HG03558 (cell line): ENCODE results near the gene STIL.

ENCODE experiments used
- ATAC-seq: cut with Tn5 transposase; IDR thresholded peaks from one replicate; pipeline ENCODE4 v1.9.1; 2021; ENCODE audit warnings: moderate number of reproducible peaks; ENCODE audit not compliant: unreplicated experiment; ENCODE audit errors: extremely low read depth

Gene STIL

GRCh38 chr1:47224676-47225399 lies 89.1 kb downstream of the STIL start:
- no peak for ATAC-seq

- no peak for ATAC-seq
Observed at GRCh38 chr1:47223921-47224675, 89.8 kb downstream of the STIL start.

DNA sequence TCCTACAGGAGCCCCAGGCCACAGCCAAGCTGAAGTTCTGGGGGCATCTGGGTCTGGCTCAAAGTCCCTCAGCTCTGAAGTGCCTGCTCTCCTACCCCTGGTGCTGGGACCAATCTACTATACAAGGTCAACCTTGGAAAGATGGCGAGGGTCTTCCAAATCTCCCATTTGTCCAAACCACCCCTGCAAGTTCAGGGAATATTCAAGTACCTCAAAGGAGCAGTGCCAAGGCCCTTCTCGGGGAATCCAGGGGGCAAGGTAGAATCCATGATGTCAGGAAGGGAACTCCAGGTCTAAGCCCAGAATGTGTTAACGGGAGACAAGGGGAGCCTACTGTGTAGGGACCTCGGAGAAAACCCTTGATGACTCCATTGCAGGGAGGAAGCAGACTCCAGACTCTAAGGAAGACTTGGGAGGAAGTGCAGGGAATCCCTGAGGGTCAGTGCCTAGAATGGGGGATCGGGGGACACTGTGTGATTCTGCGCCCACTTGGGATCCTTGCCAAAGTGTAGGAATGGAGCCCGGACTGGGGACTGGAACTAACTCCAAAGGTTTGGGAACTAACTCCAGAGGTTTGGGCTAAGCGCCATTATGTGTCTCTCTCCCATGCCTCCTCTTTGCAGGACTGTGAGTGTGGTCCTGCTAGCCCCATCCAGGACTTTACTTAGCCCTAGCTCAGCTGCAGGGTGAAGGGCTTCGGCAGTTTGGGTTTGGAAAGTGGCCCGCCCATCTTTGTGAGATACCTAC lies 90.6 kb downstream of the STIL start:
- ATAC-seq: no peak

GRCh38 chr1:47222476-47222875 lies 91.5 kb downstream of the STIL start:
- no peak for ATAC-seq

- no peak for ATAC-seq
Observed at GRCh38 chr1:47219590-47220220, 94.2 kb downstream of the STIL start.

DNA sequence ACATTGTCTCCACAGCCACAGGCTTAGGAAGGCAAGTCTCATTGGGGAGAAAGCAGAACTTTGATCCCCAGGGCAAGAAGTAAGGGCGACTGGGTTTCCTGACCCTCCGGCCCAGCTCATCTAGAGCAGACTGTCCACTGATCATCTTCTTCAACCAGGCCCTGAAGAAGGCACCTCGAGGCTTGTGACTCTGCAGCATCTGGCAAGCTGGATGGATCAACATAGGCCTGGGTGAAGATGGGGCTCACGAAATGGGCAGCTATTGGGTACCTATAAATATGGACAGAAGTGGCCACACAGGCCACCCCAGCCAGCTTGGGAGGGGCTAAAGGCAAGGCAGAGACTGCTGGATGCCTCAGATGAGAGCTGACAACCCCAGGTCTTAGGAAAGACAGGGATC lies 94.9 kb downstream of the STIL start:
- no peak for ATAC-seq

DNA sequence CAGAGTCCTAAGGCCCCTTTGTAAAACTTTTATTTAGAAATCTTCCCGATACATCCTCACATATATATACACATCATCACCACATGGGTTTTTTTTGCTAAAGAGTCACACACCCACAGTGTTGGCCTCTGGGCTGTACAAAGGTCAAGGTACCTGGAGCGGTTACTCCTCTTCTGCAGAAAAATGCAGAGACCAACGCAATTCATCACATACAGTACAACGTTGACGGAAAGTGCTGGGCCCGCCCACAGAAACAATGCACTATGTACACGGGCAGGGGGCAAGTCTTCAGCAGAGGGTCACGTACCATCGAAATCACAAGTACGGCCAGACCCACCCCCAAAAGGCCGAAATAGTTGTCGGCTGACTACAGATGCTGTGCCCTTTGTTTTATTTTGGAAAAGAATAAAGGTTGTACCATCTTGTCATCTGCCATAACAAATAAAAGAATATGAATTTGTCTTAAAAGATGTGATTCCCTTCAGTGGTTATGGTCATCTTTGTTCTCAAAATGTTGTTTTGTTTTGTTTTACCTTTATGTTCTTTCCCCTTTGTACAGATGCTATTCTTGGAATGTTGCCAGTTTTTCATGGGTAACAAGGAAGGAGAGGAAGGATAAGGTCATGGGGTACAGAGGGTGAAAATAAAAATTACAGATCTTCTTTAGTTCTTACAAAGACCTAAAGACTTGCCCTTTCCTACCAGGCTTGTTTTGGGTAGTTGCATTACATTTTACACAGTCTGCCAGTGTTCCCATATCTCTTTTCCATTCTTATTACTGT lies 97.5 kb downstream of the STIL start:
- ATAC-seq: no peak

GRCh38 chr1:47215713-47216112 lies 98.2 kb downstream of the STIL start:
- ATAC-seq: no peak

DNA sequence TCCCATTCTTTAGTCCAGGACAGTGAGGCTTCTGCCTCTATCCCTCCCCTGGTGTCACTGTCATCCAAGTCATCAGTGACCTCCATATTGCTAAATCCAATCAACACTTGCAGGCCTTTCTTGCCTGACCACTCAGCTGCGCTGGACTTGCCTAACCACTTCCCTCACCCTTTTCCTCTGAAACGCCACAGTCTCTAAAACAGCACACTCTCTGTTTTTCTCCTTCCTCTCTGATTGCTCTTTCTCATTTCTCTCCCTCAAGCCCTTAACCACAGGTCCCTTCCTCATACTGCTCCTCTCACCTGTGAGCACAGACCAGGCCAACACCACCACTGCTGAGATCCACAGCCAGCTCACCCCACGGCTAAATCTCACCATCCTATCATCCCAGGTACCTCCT lies 99.4 kb downstream of the STIL start:
- ATAC-seq: no peak

DNA sequence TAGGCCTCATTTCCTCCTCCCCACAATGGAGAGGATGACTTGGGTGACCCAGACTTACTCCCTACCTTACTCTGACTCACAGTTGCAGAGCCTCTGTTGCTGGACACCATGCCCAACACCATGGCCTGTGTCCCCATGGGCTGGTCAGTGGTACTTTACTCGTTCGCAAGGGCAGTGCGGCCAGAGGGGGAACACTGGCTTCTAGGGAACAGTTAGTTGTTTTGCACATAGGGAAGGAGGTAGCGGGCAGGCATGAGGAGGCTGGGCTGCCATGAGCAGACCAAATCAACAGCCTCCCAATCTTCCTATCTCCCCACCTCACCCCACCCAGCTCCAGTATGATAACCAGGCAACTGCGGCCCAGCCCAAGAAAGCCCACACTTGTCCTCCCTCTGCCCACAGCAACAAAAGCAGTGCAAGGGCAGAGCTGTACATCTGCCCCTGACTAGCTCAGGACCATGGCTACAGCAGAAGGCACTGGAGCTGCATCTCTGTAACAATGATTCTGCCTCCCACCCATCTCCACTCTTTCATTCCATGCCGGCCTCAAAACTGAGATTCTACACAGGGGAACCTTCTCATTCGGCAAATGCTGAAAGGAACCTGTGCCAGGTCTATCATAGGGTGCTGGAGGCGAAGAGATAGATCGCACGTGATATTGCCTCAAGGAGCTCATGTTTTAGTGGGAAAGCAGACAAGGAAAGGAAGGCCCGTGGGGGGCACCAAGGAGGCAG lies 100.5 kb downstream of the STIL start:
- no peak for ATAC-seq

DNA sequence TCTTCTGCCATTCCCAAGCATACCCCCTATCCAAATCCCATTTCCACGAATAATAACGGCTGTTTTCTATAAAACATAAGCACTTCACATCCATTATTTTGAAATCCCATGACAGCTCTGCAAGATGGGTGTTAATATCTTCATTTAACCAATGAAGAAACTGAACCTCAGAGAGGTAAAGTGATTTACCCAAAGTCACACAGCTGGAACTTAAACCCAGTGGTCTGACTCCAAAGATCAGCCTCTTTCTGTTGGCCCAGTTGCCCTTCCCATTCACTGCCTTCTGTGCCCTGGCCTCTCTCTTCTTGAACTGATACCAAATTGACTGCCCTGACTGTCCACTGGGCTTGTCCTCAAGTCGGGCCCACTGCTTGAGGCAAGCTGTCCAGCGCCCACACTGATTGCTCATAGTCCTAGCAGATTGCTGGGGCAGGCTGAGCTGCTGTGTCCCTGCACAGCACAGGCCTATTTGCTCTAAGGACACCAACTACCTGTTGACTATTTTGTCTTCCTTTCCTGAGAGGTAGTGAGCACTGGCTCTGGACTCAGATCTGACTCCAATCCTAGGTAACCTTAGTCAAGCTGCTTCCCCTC lies 101.2 kb downstream of the STIL start:
- ATAC-seq: no peak

DNA sequence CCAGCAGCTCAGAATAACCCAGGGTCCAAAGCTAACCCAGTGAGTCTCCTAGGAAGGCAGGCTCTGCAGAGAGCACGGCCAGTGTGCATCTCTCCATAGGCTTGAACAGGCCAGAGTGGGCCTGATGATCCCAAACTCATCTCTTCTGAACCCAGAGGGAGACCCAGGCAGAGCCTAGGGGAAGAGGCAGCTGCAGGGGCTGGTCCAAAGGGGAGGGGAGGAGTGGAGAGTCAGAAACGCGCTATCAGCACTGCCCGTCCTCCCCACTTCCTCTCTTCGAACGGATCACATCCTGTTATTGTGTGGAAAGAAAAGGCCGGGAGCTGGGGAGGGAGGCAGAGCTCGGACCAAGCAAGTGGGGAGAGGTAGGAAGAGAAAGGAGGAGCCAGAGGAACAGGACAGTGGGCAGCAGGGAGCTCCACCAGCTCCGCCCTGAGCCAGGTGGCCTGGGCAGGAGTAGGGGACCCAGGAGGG lies 102.1 kb downstream of the STIL start:
- no peak for ATAC-seq

- no peak for ATAC-seq
Observed at GRCh38 chr1:47210666-47211065, 103.3 kb downstream of the STIL start.

GRCh38 chr1:47209725-47210325 lies 104.1 kb downstream of the STIL start:
- no peak for ATAC-seq

DNA sequence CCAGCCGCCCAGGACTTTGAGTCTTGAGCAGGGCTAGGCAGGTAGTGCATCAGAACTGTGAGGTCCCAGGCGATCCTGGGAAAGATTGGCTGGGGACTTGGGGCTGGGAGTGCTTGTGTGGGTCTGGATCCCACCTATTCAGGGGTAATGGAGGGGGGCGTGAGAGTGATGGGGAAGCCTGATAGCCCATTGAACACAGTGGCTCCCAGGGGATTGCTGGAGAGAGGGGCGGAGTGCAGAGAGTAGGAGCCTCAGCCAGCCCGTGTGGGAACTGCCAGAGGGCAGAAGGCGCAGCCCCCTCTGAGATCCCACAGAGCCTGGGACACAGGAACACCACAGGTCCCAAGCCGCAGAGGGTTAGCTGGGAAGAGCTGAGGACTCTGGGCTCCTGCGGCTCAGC lies 104.9 kb downstream of the STIL start:
- ATAC-seq: no peak

- ATAC-seq: no peak
Observed at GRCh38 chr1:47208374-47208850, 105.5 kb downstream of the STIL start.

- no peak for ATAC-seq
Observed at GRCh38 chr1:47207803-47208373, 106.1 kb downstream of the STIL start.

DNA sequence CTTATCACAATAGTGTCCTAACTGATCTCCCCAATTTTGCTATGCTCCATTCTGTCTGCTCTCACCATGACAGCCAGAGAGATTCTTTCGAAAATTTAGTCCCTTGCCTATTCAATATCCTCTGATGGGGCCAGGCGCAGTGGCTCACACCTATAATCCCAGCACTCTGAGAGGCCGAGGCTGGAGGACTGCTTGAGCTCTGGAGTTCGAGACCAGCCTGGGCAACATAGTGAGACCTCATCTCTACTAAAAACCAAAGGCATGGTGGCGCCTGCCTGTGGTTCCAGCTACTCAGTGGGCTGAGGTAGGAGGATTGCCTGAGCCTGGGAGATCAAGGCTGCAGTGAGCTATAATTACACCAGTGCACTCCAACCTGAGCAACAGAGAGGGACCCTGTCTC lies 108.0 kb downstream of the STIL start:
- no peak for ATAC-seq
